HG03565 (cell line): ENCODE results near the gene ZNRF2.
"Not testable (repeated sequence)": the region's sequence is repeated elsewhere in the genome, so short reads cannot be mapped to it uniquely, and the experiment has no call there.

Experiments
- ATAC-seq: cut with Tn5 transposase; IDR thresholded peaks from one replicate; pipeline ENCODE4 v1.9.1; 2021; ENCODE audit warnings: mild to moderate bottlenecking, moderate library complexity; ENCODE audit not compliant: unreplicated experiment

ZNRF2 gene

GRCh38 chr7:30286749-30287148 is 2.4 kb downstream of the ZNRF2 start:
- ATAC-seq: no peak

GRCh38 chr7:30287625-30288024 is 3.2 kb downstream of the ZNRF2 start:
- not testable (repeated sequence) for ATAC-seq

DNA sequence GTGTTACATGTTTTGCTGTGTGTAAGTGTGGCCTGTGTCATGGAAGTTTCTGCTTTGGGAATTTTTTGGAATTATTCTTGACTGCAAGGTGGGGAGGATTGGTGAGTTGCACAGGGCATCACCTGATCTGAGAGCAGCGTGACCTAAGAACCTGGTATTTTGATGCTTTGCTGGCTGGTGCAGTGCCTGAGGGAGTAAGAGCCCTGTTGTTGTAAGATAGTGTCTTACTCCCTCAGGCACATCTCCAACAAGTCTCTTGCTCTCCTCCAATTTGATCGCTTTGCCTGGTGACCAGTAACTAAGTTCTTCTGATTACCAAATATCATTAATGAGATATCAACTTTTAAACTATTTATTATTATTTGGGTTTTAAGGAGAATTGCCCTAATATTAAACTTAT is 5.2 kb downstream of the ZNRF2 start:
- ATAC-seq: not testable (repeated sequence)

DNA sequence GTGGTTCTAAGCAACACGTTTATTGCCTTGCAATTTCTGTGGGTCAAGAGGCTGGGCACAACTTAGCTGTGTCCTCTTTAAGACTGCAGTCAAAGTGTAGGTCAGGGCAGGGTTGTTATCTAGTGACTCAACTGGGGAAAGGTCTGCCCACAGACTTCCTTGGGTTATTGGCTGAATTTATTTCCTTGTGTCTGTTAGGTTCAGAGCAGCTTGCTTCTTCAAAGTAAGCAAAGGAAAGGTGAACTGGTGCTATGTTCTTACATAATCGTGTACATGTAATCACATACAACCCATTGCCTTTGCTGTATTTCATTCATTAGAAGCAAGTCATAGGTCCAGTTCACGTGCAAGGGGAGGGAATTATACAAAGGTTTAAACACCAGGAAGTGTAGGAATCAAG is 5.9 kb downstream of the ZNRF2 start:
- peak; percentile 39 for ATAC-seq

DNA sequence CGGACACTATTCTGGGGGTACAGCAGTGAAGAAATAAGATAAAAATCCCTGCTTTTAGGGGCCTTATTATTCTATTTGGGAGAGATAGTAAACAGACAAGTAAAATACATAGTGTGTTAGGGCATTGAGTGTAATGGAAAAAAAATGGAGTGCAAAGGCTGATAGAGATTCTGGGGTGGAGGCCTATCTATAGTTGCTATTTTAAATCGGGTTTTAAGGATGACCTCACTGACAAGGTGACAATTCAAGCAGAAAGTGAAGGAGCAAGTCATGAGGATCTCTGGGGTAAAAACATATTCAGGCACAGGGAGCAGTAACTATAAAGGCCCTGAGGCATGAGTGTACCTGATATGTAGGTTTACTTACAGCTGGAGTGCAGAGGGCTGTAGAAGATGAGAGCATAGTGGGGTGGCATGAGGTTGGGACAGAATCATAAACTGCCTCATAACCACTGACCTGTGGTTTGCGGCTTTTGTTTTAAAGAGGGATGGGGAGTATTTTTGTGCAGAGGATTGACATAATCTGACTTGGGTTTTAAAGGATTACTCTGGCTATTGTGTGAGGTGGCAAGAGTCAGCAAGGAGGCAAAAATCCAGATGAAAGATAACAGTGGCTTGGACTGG is 8.1 kb downstream of the ZNRF2 start:
- not testable (repeated sequence) for ATAC-seq

- ATAC-seq: not testable (repeated sequence)
Measured at GRCh38 chr7:30296304-30296703, 11.9 kb downstream of the ZNRF2 start.

- not testable (repeated sequence) for ATAC-seq
Measured at GRCh38 chr7:30297499-30297898, 13.1 kb downstream of the ZNRF2 start.

DNA sequence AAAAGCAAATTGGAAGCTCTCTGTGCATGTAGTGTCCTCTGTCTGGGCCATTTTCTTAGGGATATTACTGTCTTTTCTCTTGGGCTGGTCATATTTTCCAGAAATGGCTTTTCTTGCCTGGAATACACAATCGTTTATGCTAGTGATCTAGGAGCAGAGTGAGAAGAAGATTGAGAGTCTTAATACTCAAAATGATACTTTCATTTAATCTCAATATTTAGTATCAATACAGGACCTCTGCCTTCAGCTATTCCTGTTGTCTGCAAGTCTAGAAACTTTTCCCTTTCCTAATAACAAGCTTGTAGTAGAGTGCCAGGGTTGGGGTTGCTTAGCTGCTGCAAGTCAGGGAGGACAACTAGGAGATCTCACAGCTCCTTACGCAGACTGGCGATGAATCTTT is 14.0 kb downstream of the ZNRF2 start:
- ATAC-seq: not testable (repeated sequence)

- no peak for ATAC-seq
Measured at GRCh38 chr7:30301751-30302150, 17.4 kb downstream of the ZNRF2 start.

DNA sequence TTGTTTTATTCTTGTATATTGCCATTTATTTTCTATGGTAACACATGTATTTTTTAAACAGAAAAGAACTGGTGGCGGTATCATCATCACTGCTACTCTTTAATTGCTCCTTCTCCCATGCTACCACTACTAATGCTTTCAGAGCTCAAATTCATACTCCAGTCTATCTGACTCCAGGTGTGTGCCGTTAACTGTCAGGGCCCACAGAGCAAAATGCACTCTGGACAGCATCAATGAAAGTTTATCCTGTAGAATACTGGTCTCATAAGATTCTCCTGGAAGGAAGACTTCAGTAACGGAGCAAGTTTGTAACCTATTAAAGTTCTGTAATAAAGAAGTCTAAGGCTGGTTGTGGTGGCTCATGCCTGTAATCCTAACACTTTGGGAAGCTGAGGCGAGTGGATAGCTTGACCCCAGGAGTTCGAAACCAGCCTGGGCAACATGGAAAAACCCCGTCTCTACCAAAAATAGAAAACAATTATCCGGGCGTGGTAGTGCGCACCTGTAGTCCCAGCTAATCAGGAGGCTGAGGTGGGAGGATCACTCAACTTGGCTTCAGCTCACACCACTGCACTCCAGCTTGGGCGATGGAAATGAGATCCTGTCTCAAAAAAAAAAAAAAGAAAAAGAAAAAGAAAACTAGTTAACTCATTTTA is 18.4 kb downstream of the ZNRF2 start:
- ATAC-seq: no peak

DNA sequence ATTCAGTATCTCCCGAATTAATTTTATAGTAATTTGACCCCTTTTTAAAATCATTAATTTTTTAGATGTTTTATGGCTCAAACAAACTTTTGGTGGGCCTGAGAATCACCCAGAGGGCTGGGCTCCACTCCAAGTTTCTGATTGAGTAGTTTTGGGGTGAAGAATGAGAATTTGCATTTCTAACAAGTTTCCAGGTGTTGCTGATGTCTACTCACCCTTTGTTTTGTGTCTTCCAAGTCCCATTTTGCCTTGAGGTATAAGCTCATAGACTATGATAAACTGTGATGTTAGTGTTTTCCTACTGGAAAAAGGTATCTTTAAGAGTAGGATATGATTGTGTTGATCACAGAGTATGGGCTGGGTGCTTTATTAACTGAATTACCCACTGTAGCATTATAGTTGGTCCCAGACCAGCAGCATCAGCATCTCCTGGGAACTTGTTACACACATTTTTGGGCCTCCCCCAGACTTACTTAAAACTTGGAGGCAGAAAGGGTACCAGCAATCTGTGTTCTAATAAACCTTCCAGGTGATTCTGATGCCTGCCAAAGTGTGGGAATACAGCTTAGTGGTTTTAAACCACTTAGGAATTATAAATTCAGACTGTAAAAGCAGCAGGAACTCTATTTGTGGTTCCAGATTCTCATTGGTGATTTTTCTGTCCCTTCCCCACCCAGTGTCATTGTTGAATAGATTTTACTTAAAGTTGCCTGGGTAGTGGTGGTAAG is 19.1 kb downstream of the ZNRF2 start:
- peak; percentile 60 for ATAC-seq

DNA sequence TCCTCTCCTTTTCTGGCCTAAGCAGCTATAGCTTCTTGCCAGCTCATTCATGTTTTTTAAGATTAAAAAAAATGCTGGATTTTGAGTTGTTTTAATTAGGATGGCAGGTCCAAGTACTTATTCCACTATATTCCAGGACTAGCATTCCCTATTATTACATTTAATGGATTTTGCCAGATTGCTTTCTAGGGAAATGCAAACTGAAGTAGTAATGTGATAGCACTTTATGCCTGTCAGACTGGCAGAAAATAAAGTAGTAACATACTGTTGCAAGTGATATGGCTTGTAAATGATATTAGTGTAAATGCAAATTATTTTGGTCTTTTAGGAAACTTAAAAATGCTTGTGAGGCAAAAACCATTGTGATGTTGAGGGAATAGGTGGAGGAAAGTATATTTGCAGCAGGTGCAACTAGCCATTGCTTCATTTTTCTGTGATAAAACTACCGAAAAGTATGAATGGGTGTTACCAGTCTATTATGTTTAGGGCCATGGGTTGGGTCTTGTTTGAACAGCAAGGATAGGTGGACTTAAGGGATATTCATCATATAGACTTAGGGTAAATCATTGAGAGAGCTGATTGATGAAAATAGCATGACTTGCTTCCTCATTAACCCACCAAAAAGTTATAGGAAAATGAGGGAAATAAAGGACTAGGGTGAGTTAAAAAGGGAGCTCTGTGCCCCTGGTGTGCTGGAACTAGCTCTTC is 19.9 kb downstream of the ZNRF2 start:
- no peak for ATAC-seq

DNA sequence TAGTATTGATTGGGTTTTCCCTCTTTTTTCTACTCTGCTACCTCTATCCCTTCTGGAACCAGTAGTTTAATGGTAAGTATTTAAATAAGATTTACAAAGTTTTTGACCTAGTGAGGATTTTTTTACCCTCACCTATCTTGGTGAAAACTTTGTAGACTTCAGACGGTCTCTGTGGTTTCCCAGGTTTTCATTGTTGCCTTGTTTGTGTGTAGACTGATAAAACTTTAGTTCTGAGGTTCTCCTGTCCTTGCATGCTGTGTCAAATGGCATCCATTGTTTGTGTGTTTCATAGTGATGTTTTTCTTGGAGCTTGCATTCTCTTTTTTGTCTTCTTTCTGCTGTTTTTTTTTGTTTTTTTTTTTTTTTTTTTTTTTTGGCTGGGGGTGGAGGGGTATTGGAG is 22.6 kb downstream of the ZNRF2 start:
- ATAC-seq: no peak

GRCh38 chr7:30308389-30308788 is 24.0 kb downstream of the ZNRF2 start:
- peak; percentile 46 for ATAC-seq

DNA sequence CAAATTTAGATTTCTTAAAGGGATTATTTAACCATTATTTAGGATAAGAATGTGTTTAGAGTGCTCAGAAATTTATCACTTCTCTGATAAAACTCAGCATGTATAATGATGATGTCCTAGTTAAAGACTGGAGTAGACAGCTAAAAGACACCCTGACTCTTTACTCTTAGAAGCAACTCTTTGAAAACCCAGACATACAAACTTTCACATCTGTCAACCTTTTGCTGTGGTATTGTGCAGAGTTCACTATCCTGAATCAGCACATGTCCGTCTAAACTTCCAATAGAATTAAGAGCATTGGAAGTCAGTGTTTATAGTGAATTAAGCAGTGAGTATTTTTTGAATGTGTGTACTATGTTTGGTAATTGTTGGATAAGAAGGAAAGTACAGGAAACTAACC is 24.9 kb downstream of the ZNRF2 start:
- no peak for ATAC-seq

GRCh38 chr7:30309842-30310435 is 25.5 kb downstream of the ZNRF2 start:
- no peak for ATAC-seq

- no peak for ATAC-seq
Measured at GRCh38 chr7:30310674-30311362, 26.4 kb downstream of the ZNRF2 start.

GRCh38 chr7:30312178-30312577 is 27.8 kb downstream of the ZNRF2 start:
- no peak for ATAC-seq

DNA sequence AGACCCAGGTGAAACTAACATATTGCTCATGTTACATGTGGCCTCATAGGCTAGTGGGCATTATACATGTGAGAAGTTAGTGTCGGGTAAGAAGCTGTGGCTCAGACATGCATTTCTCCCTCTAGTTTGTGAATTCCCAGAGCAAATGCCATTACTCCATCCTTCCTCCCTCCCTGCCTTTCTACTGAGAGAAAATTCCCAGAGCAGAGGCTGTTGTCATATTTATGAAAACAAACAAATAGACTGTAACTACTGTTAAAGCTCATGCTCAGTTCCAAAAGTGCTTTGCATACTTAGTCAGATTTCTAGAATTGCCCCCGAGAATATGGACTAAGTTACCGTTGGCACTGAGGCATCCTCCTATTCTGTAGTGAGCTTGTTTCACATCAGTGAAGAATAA is 29.0 kb downstream of the ZNRF2 start:
- no peak for ATAC-seq

- no peak for ATAC-seq
Measured at GRCh38 chr7:30313793-30314192, 29.4 kb downstream of the ZNRF2 start.

GRCh38 chr7:30315589-30315988 is 31.2 kb downstream of the ZNRF2 start:
- no peak for ATAC-seq
